Astrocyte (in vitro differentiated cells and primary cell): Measurements from ENCODE around the gene SOAT2.

Experiments
- CTCF ChIP-seq: IDR thresholded peaks from 2 replicates; pipeline ENCODE4 v1.5.1; 2011; ENCODE audit warnings: low read depth, mild to moderate bottlenecking, inconsistent platforms, low read length, moderate library complexity; ENCODE audit not compliant: insufficient read depth
- EZH2 ChIP-seq: IDR thresholded peaks from 2 replicates; pipeline ENCODE4 v1.6.1; 2012; ENCODE audit warnings: mild to moderate bottlenecking, low read length, inconsistent platforms; ENCODE audit not compliant: insufficient read depth

DNA sequence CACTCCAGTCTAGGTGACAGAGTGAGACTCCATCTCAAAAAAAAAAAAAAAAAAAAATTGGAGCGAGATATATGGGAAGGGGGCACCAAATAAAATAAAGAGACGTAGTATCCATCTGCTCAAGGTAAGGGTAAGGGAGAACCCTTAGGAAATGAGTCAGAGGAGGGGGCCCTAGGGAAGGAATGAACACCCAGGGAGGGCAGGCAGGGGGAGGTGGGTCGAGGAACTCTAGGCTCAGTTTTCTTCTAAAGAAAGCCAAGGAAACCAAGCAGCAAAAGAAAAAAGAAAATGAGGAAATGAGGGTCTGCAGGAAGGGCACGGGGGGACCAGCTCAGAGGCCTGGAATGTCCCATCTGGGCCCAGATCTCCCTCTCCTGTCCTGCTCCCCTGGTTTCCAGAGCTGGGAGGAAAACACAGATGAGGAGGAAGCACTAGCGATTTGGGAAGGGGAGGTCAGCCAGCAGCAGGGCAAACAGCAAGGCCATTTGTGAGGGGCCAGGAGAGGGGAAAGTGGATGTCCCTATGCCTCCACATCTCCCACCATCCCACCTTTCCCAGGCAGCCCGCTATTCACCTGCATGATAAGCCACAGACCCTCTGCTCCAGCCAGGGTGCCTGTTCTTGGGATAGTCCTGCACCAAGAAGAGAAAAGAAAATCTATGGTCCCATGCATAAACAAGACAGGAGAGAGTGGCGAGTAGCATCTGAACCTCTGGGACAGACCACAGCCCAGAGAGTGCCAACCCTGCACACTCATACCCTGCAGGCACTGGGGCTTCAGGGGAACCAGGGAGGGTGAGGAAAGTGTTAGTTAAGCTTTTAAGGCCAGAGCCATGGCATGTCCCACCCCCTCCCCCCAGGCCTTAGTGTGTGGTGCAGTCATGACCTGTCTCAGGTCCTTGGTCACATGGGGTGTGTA, 36.0 kb upstream of the SOAT2 start:
- TF ChIP-seq CTCF, result no peak
- TF ChIP-seq EZH2, result no peak
